HG02798 (cell line): ENCODE data around the gene STARD9.
A peak's percentile ranks its signal among the peaks of the same experiment; 100 is the strongest.
"Not testable (repeated sequence)": the region's sequence is repeated elsewhere in the genome, so short reads cannot be mapped to it uniquely, and the experiment has no call there.

Experiments
- ATAC-seq: cut with Tn5 transposase; IDR thresholded peaks from one replicate; pipeline ENCODE4 v1.9.1; 2021; ENCODE audit warnings: mild to moderate bottlenecking; ENCODE audit not compliant: unreplicated experiment, poor library complexity

The STARD9 gene

GRCh38 chr15:42575188-42576039, at the start of gene STARD9:
Gene STARD9 (plus strand): TSS chr15:42575606. CDS start chr15:42575716, 110 bp downstream.
- ATAC-seq, result peak; percentile 92

- ATAC-seq, result no peak
Measured at GRCh38 chr15:42528970-42529369, 46.4 kb upstream of the STARD9 start.

- no peak for ATAC-seq
Measured at GRCh38 chr15:42533246-42533645, 42.2 kb upstream of the STARD9 start.

GRCh38 chr15:42544853-42545629, 30.4 kb upstream of the STARD9 start:
- ATAC-seq, result no peak

DNA sequence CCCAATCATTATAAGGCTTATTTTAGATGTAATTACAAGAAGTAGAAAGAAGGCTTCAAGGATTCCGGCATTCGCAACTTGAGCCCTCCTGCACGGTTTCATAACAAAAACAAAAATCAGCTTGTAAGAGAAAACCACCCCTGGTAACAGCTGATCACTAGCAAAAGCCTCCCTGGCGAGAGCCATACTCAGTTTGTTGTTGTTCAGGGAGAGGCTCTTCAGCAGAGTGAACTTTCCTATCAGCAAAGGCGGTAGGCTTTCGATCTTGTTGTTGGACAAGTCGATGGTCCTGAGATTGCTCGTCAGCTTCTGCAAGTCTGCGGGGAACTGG, 27.5 kb upstream of the STARD9 start:
- no peak for ATAC-seq

DNA sequence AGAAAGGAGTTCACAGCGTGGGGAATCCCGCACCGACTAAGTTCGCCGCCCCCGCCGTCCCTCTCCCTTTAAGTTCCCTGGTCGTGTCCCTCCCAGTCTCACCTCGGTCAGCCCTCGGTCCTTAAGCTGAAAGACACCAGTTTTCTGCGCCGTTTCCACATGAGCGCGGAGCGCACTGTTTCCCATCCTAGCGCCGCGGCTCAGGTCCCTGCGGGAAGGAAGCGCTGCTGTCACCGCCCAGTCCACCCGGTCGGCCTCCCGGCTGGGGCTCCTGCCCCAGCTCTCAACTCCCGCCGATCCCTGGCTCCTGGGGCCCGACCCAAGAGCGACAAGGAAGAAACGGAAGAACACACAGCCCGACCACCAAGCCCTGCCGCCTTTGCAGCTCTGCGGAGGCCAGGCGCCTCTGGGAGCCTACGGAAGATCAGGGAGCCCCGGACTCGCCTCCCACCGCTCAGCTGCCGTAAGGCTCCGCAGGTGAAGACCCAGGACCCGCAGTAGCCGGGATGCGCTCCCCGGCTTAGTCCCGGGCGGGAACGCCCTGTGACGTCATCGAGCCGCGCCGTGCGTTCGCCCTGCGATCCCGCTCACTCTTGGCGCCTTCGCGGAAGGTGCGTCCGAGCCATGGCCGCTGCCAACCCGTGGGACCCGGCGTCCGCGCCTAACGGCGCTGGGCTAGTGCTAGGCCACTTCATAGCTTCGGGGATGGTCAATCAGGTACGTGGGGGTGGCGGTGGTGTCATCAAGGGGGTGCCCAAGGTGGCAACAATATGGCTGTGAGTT, 27.0 kb upstream of the STARD9 start, which contains the start of the genes HAUS2 and LRRC57:
HAUS2 (plus strand) TSS at position 590 of the 783 bp plus-strand sequence; CDS start at position 625, 35 bp downstream.
LRRC57 (minus strand) TSS at position 545 of the 783 bp plus-strand sequence; CDS start at position 186, 359 bp downstream.
- ATAC-seq, result peak; percentile 84

DNA sequence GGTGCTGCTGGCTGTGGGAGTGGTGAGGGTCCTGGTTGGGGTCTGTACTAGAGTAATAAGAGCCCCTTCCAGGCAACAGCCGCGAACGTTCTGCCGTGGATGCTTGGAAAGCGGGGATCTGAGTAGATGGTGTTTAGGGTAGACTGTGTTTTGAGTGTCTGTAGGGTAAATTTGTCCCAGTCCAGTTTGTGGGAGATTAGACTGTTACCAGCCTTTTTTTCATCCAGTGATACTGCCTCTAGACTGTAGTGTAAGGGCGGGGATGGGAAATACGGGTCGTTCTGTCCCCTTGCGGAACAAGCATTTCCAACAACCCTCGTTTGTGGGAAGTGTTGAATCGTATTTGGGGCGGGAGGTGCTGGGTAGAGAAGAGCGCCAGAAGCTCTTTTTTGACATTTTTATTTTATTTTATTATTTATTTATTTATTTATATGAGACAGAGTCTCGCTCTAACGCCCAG, 26.3 kb upstream of the STARD9 start:
- ATAC-seq, result peak; percentile 16

GRCh38 chr15:42549741-42550392, 25.5 kb upstream of the STARD9 start:
- no peak for ATAC-seq

DNA sequence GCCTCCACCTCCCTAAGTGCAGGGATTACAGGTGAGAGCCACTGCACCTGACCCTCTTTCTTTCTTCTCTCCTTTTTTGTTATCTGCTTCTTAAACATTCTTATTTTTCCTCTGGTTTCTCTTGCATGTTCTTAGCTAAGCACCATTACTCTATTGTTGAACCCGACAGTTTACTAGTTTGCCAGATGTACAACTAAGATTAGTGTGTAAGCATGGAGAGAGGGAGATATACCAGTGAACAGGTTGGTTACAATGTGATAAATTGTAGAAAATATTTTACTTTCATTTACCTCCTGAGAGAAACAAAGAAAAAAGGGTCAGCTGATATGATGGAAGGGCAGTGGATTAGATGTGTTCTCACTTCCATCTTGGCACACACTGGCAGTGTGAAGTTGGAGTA, 21.9 kb upstream of the STARD9 start:
- no peak for ATAC-seq

GRCh38 chr15:42556550-42557207, 18.7 kb upstream of the STARD9 start:
- not testable (repeated sequence) for ATAC-seq

- no peak for ATAC-seq
Measured at GRCh38 chr15:42558739-42559138, 16.7 kb upstream of the STARD9 start.

DNA sequence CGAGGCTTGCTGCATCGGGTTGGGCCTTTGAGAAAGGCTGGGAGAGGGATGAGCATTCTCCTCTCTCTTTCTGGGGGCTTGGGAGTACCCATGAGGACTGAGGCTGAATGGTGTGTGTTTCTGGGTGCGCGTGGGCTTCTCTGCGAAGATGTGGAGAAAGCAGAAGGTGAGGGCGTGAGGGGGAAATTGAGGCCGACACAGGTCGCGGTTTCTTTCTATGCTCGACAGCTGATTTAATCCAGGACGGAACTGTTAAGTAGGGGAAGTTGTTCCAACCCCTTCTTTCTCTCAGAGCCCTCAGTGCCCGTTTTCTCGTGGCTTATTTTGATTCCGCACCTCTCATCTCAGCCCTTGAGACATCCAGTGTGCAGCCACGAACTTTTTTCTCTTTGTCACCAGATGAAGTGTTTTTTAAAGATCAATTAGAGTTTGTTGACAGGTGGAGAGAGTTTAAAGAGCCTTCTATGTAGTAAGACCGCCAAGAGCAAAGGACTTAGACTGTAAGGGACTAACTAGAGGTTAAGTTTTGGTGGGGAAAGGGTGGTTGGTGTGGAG, 711 bp downstream of the STARD9 start:
- ATAC-seq, result no peak

GRCh38 chr15:42576776-42577175, 1.4 kb downstream of the STARD9 start:
- ATAC-seq, result no peak

DNA sequence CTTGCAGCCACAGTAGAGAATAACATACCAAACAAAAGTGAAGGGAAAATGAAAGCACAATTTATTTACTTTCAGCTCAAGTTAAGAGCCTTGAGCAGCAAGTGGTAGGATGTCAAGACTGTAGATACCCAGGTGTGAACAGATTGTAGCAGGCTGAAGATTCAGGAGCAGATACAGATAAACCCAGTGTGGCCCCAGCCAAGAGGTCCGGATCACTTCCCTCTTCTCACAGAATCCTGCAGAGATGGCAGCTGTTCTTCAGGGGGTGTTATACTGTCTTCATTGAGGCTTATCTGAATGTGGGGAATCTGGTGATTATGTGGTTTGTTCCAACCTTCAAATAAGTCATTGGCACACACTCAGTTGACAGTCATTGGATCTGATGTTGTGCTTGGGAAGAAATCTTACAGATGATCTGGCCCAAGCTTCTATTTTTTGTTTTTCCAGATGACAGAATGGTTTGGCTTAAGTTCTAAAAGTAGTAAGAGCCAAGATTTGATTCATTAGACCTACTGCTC, 2.2 kb downstream of the STARD9 start:
- no peak for ATAC-seq

GRCh38 chr15:42578984-42579537, 3.7 kb downstream of the STARD9 start:
- no peak for ATAC-seq

DNA sequence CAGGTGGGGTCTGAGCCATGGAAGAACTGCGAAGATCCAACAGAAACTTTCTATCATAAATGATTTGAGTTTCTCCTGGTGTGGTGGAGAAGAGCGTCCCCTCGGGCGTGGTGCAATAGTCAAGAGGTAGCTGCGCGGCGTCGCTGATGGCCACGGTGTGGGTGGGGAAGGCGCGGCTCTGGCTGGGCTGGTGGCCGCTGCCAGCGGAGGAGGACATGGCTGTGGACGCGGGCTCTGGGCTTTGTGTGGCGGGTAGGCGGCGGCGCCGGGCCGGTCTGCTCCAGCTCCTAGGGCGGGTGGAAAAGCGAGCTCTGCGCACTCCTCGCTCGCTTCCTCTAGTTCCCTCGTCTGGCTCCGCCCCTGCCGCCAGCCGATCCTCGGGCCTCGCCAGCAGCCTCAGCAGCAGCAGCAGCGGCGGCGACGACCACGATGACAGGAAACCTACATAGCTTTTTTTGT, 5.9 kb downstream of the STARD9 start:
- ATAC-seq, result peak; percentile 80

- ATAC-seq, result no peak
Measured at GRCh38 chr15:42582569-42583375, 7.4 kb downstream of the STARD9 start.
